Colonic mucosa (tissue), 4 donors: ENCODE measurements around the gene PSMC1. TPM values are rescaled to one million over a fixed set of nuclear protein-coding genes. Genes with fewer than 3 reads are reported as not detected.

Source experiments
- DNase-seq: peaks from one replicate; pipeline ENCODE4 v3.0.0-alpha.2; 2020
- H3K27ac ChIP-seq: fragments of 200-600 bp; one replicate; pipeline ENCODE4 v1.8.0; 2021
- H3K27me3 ChIP-seq: fragments of 200-600 bp; one replicate; pipeline ENCODE4 v1.8.0; 2021
- H3K36me3 ChIP-seq: fragments of 200-600 bp; one replicate; pipeline ENCODE4 v1.8.0; 2021
- H3K4me1 ChIP-seq: fragments of 200-600 bp; one replicate; pipeline ENCODE4 v1.8.0; 2021; ENCODE audit warnings: mild to moderate bottlenecking
- H3K4me3 ChIP-seq: fragments of 200-600 bp; one replicate; pipeline ENCODE4 v1.8.0; 2021
- H3K9ac ChIP-seq, 2 donors: one replicate each; pipeline ENCODE4 v1.7.0; 2013; ENCODE audit warnings: control low read depth in 2 of 2, low read depth in 2 of 2, low read length in 2 of 2
- H3K9me3 ChIP-seq: fragments of 200-600 bp; one replicate; pipeline ENCODE4 v1.8.0; 2021
- intact Hi-C: fragments of 100-400 bp; cut with DNase I; formaldehyde crosslinking; loops from one replicate; pipeline ENCODE4 v1.14.1; 2022
- total RNA-seq, 2 donors: library from RNA; stranded (reverse); fragmentation: NEBNext Ultra II Directional in 1 of 2; extraction: Animal tissue kit (Norgen Biotek cat#: 25700) in 1 of 2; gene quantifications; one replicate each; pipeline ENCODE4 v1.2.1, GENCODE V29; 2021
- TF ChIP-seq, protein P1 (sequence below): fragments of 200-600 bp; IDR thresholded peaks from one replicate; pipeline ENCODE4 v1.8.0; 2022; ENCODE audit warnings: antibody characterized with exemption, mild to moderate bottlenecking
- donor health status: healthy.
- donor health status: DM: no; HTN: no; CAD: no.
- donor health status: DM: no; HTN: no; CAD: no.

PSMC1 gene
- total RNA-seq, 2 donors from 2014 or later, result 68.3 to 92.6 TPM

DNA sequence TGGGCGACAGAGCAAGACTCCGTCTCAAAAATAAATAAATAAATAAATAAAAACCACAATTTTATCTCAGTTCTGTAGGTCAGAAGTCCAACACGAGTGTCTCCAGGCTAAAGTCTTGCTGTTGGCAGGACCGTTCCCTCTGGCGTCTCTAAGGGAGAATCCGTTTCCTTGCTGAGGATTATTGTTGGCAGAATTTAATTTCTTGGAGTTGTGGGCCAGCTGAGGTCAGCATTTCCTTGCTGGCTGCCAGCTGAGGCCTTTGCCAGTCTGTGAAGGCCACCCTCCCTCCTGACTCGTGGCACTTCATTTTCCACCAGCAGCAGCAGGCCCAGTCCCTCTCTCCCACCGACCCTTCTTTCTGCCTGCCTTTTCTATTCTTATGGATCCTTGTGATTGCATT is 17.2 kb downstream of the PSMC1 start:
- Histone ChIP-seq H3K27ac (no peak overlapping the region), H3K9me3 (no peaks in the 10 kb centered on the region), H3K9ac (no peak overlapping the region), H3K36me3 (peaks cover 23% of the 10 kb centered on the region), H3K27me3 (no peaks in the 10 kb centered on the region), H3K4me3 (no peak overlapping the region), H3K4me1 (no peaks in the 10 kb centered on the region)
- no peak for DNase-seq
- intact Hi-C loops, result no loop called here
- TF ChIP-seq, protein P1, sequence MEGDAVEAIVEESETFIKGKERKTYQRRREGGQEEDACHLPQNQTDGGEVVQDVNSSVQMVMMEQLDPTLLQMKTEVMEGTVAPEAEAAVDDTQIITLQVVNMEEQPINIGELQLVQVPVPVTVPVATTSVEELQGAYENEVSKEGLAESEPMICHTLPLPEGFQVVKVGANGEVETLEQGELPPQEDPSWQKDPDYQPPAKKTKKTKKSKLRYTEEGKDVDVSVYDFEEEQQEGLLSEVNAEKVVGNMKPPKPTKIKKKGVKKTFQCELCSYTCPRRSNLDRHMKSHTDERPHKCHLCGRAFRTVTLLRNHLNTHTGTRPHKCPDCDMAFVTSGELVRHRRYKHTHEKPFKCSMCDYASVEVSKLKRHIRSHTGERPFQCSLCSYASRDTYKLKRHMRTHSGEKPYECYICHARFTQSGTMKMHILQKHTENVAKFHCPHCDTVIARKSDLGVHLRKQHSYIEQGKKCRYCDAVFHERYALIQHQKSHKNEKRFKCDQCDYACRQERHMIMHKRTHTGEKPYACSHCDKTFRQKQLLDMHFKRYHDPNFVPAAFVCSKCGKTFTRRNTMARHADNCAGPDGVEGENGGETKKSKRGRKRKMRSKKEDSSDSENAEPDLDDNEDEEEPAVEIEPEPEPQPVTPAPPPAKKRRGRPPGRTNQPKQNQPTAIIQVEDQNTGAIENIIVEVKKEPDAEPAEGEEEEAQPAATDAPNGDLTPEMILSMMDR, result no peak

DNA sequence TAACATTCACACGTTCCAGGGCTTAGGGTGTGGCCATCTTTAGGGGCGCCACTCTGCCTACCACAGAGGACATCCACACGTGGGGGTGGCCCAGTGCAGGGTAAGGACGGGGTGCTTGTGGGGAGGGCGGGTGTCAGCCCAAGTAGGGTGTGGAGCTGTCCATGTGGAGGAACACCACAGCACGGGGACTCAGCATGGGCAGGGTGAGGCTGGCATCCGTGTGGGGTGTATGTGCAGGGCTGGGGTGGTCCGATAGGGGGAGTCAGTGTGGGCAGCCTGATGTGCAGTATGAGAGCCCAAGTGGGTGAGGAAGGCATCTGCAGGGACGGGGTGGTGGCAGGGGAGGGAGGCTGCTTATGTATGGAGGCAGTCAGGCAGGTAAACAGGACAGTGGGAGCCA is 17.7 kb downstream of the PSMC1 start:
- H3K4me1 ChIP-seq, result no peaks in the 10 kb centered on the region
- no peak for DNase-seq
- TF ChIP-seq, protein P1, result no peak
- intact Hi-C loops, result no loop called here
- no peak overlapping the region for H3K9ac ChIP-seq
- H3K4me3 ChIP-seq, result no peak overlapping the region
- H3K9me3 ChIP-seq, result no peaks in the 10 kb centered on the region
- no peak overlapping the region for H3K27ac ChIP-seq
- H3K27me3 ChIP-seq, result no peaks in the 10 kb centered on the region
- peaks cover 18% of the 10 kb centered on the region for H3K36me3 ChIP-seq

DNA sequence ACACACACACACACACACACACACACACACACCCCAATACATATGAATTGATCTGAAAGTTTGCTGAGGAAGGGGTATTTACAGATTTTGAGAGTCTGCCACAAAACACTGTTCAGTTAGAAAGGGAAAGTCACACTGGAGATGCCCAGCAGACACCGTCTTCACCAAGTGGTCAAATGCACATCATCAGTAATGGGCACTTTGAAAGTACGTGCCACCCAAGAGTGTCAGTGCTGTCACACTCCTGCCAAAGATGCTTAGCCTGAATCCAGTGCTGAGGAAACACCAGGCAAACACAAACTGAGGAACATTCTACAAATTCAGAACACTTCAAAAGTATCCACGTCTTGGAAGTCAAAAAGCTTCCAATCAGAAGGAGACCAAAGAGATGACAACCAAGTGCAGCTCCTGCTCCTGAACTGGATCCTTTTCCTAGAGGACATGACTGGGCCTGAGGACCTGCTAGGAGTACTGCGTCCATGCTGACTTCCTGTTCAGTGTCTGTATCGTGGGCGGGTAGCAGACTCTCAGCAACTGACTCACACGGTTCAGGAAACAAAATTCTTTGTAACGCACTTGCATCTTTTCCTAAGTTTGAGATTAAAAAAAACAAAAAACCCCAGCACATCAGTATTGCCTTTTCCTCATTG is 18.6 kb downstream of the PSMC1 start:
- H3K4me3 ChIP-seq, result no peak overlapping the region
- H3K4me1 ChIP-seq, result no peaks in the 10 kb centered on the region
- H3K9ac ChIP-seq, result no peak overlapping the region
- no peak for DNase-seq
- H3K36me3 ChIP-seq, result peaks cover 12% of the 10 kb centered on the region
- intact Hi-C loops, result no loop called here
- TF ChIP-seq, protein P1, result no peak
- no peaks in the 10 kb centered on the region for H3K27me3 ChIP-seq
- no peak overlapping the region for H3K27ac ChIP-seq
- H3K9me3 ChIP-seq, result no peaks in the 10 kb centered on the region

DNA sequence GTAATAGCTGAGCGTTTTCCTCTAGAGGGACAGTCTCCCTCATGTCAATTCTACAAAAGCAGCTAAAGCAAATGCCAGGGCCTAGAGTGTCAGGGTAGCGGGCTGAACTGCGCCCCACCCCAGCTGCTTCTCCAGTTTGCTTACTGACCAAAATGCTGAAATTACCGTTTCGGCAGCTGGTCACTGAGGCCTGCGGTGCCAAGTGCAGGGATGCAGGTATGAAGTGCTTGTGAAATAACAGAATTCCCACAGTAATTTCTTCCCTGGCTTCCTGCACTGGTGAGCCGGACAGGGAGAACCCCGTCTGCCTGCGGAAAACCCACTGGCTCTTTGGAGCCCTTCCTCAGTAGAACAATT is 19.1 kb downstream of the PSMC1 start:
- Histone ChIP-seq H3K9ac (no peak overlapping the region), H3K4me1 (no peaks in the 10 kb centered on the region), H3K36me3 (peaks cover 7% of the 10 kb centered on the region), H3K27me3 (no peaks in the 10 kb centered on the region), H3K27ac (no peak overlapping the region), H3K4me3 (no peak overlapping the region), H3K9me3 (no peaks in the 10 kb centered on the region)
- TF ChIP-seq, protein P1, result no peak
- no peak for DNase-seq
- intact Hi-C loops, result no loop called here

DNA sequence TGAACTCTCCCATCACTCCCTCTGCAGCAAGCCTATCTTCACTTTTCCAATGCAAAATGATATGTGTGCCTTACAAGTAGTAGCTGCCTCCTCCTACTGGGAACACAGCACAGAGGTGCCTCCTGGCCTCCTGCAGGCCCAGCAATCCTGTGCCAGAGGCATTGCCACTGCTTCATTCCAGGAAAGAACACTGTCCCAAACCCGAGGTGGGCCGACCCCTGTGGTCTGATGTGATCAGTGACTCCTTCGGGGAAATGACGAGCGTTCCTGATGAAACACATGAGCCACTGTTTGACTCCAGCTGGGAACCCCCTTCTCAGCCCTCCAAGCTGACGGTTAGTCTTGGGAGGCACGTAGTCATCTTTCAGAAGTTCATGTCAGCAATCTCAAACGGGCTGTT is 19.5 kb downstream of the PSMC1 start:
- Histone ChIP-seq H3K9me3 (no peaks in the 10 kb centered on the region), H3K27me3 (no peaks in the 10 kb centered on the region), H3K4me3 (no peak overlapping the region), H3K27ac (no peak overlapping the region), H3K4me1 (no peaks in the 10 kb centered on the region), H3K36me3 (peaks cover 4% of the 10 kb centered on the region), H3K9ac (no peak overlapping the region)
- DNase-seq, result no peak
- TF ChIP-seq, protein P1, result no peak
- intact Hi-C loops, result no loop called here
